ENCODE measurements around the gene CASQ1. TPM values are rescaled to one million over a fixed set of nuclear protein-coding genes. Genes with fewer than 3 reads are reported as not detected.
A peak's percentile ranks its signal among the peaks of the same experiment; 100 is the strongest.

Gene CASQ1
- total and polyA plus RNA-seq, 7 donors: 0.28 to 9.4 (median 1.5) TPM; not detected in 1

DNA sequence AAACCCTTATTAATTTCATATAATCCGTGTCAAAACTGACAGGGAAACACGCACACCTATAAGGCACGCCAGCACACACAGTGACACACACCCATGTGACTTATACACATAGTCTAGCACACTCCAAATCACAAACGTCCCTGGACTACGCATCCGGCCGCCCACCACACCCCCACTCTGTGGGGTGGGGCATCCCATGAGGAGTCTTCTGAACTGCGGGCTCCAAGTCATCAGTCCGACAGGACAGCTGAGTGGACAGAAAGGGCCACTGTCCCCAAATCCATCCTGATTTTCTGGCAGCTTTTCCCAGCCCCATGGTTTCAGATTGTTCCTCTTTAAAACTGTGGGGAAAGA, 15.6 kb downstream of the CASQ1 start:
- peak overlapping the region; percentile 93 to 99 (median 96) for H3K27ac ChIP-seq
- H3K4me1 ChIP-seq: peaks cover 0 to 64% (median 58%) of the 10 kb centered on the region in 4 donors
- H3K36me3 ChIP-seq: no peaks in the 10 kb centered on the region
- peak overlapping the region; percentile 80 to 95 (median 90) for H3K4me3 ChIP-seq
- H3K9me3 ChIP-seq: no peaks in the 10 kb centered on the region
- no peaks in the 10 kb centered on the region for H3K27me3 ChIP-seq
- DNase-seq: peak; percentile 75
- 2 to 11% methylated on average over 9 of the region's 9 CpGs for WGBS, 2 donors
- intact Hi-C loops (cut with DNase I): loop anchor here (5.0 kb wide), 2 partner anchors 89 to 136 kb away; partner anchors contain the start of genes ATP1A2, COPA and NCSTN
- TF ChIP-seq, protein P1, sequence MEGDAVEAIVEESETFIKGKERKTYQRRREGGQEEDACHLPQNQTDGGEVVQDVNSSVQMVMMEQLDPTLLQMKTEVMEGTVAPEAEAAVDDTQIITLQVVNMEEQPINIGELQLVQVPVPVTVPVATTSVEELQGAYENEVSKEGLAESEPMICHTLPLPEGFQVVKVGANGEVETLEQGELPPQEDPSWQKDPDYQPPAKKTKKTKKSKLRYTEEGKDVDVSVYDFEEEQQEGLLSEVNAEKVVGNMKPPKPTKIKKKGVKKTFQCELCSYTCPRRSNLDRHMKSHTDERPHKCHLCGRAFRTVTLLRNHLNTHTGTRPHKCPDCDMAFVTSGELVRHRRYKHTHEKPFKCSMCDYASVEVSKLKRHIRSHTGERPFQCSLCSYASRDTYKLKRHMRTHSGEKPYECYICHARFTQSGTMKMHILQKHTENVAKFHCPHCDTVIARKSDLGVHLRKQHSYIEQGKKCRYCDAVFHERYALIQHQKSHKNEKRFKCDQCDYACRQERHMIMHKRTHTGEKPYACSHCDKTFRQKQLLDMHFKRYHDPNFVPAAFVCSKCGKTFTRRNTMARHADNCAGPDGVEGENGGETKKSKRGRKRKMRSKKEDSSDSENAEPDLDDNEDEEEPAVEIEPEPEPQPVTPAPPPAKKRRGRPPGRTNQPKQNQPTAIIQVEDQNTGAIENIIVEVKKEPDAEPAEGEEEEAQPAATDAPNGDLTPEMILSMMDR (IDR thresholded peaks at IDR 0.05): no peak
- TF ChIP-seq POLR2AphosphoS5 (IDR thresholded peaks at IDR 0.05) (peak in 1 of 4 donors; percentile 22), EP300 (IDR thresholded peaks at IDR 0.05) (no peak)

DNA sequence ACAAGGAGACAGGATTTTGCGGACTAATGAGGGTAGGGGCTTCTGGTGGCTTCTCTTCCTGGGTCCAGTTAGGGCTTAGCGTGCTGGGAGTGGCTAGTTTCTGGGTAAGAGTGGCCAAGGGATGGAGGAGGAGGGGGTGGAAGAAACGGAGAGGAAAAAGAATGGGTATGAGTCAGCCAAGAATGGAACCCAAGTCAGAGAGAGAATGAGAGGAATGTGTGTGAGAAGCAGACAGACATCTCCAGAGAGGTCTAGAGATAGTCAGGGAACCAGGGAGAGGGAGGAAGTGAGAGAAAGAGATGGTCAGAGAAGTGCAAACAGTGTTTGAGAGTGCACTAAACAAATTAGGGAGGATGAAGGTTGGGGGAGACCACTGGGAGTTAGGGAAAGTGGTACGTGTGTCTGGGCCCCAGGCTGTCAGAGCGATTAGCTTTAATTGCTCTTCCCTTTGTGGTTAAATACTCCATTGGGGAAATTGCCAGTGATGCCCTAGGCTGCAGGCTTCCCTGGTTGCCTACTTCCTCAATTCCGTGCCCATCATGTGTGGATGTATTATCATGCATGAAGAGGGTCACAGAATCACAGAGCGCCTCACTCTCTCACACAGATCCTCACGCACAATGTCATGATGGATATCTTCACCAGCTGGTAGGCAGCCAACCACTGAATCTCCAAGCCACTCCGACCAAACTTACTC, 16.2 kb downstream of the CASQ1 start:
- H3K27me3 ChIP-seq: no peaks in the 10 kb centered on the region
- TF ChIP-seq EP300 (IDR thresholded peaks at IDR 0.05) (no peak), POLR2AphosphoS5 (IDR thresholded peaks at IDR 0.05) (no peak), POLR2A (IDR thresholded peaks at IDR 0.05) (no peak)
- TF ChIP-seq, protein P1 (IDR thresholded peaks at IDR 0.05): no peak
- no peak for DNase-seq
- peak overlapping the region; percentile 93 to 99 (median 96) for H3K27ac ChIP-seq
- intact Hi-C loops (cut with DNase I): loop anchor here (5.0 kb wide), 2 partner anchors 89 to 136 kb away; partner anchors contain the start of genes ATP1A2, COPA and NCSTN
- H3K36me3 ChIP-seq: peaks cover 0 to 4% (median under 1%) of the 10 kb centered on the region in 4 donors
- H3K4me1 ChIP-seq: peaks cover 0 to 65% (median 59%) of the 10 kb centered on the region in 4 donors
- H3K4me3 ChIP-seq: peak overlapping the region; percentile 80 to 95 (median 90)
- 65 to 76% methylated on average over 9 of the region's 9 CpGs for WGBS, 2 donors
- H3K9me3 ChIP-seq: no peaks in the 10 kb centered on the region

DNA sequence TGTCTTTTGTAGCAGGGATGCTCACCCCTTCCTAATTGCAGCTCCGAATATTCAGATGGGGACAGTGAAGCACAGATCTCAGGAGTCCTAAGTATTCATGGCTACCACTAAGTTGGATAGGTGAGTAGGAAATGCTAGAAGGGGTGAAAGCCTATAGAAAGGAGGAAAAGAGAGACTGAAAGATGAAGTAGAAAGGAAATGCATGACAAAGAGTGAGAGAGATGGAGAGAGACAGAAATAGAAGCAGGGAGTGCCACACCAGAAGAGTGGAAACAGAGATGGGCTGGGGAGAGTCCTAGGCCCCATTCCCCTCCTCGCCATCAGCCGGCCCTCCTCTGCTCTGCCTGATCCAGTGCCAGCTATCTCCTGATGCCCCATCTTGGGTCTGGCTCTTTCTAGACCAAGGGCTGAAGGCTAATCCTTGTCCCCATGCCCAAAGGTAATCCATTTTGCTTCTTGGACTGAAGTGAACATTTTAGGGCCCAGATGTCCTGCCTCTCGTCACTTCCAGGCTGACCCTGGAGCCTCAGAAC, 16.8 kb downstream of the CASQ1 start:
- Histone ChIP-seq H3K27ac (peak overlapping the region; percentile 93 to 99 (median 96)), H3K27me3 (no peaks in the 10 kb centered on the region), H3K4me1 (peaks cover 0 to 65% (median 59%) of the 10 kb centered on the region in 4 donors), H3K36me3 (peaks cover 2 to 10% (median 6%) of the 10 kb centered on the region in 4 donors), H3K4me3 (no peak overlapping the region), H3K9me3 (no peaks in the 10 kb centered on the region)
- TF ChIP-seq POLR2A (IDR thresholded peaks at IDR 0.05): no peak
- 90 to 93% methylated on average over 4 of the region's 4 CpGs for WGBS, 2 donors
- DNase-seq: no peak
- intact Hi-C loops (cut with DNase I): loop anchor here (5.0 kb wide), 2 partner anchors 90 to 135 kb away; partner anchors contain the start of genes ATP1A2, COPA and NCSTN

DNA sequence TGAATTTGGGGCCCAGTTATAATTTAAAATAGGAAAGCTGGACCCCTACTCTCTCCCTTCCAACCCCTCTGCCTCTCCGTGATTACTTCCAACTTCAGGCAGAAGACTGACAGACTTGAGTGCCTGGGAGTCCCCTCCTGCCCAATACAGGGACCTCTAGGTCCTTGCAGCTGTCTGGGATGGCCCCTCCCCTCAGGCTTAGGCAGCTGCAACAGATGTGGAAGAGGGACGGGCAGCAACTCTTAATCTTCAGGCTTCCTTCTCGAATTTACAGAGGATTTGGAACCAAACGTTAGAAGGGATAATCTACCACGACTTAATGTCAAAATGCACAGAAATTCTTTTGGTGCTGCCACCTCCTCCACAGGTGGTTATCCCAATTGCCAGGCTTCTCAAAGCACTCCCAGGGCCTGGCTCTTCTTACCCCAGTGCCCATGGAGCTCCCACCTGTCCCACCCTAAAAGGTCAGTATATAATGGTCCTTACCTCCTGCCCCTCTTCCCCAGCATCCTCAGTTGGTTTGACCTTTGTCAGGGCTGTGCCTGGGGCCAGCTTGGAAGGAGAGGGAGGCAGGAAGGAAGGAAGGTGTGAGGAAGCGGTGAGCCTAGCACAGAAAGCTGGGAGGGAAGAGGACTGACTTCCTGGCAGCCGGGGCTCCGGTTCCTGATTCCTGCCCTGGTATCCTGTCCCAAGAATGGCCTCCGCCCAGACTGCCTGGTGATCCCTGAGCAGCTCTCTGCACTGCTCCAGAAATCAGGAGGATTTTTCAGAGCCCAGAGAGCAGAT, 17.6 kb downstream of the CASQ1 start:
- no peaks in the 10 kb centered on the region for H3K27me3 ChIP-seq
- 71 to 83% methylated on average over 9 of the region's 9 CpGs for WGBS, 2 donors
- H3K27ac ChIP-seq: peak overlapping the region; percentile 11 to 99 (median 96)
- no peak for DNase-seq
- intact Hi-C loops (cut with DNase I): loop anchor here (5.0 kb wide), 2 partner anchors 91 to 134 kb away; partner anchors contain the start of genes ATP1A2, COPA and NCSTN
- TF ChIP-seq POLR2AphosphoS5 (IDR thresholded peaks at IDR 0.05) (no peak), POLR2A (IDR thresholded peaks at IDR 0.05) (no peak), EP300 (IDR thresholded peaks at IDR 0.05) (no peak)
- TF ChIP-seq, protein P1 (IDR thresholded peaks at IDR 0.05): no peak
- peaks cover 8 to 18% (median 14%) of the 10 kb centered on the region in 4 donors for H3K36me3 ChIP-seq
- H3K4me1 ChIP-seq: peaks cover 0 to 65% (median 59%) of the 10 kb centered on the region in 4 donors
- H3K4me3 ChIP-seq: no peak overlapping the region
- no peaks in the 10 kb centered on the region for H3K9me3 ChIP-seq
